ENCODE results near the gene COX4I2.

The COX4I2 gene

GRCh38 chr20:31603822-31604566, 33.7 kb upstream of the COX4I2 start:
- peaks cover 0 to 17% of the 10 kb centered on the region in 2 experiments; a peak in 1 of 3 replicates for H3K36me3 ChIP-seq (ENCODE audit: control insufficient read depth in 2 of 2, insufficient read depth in 1 of 2, low read length in 2 of 2)
- CTCF ChIA-PET, result interaction anchor here (0.6 to 26.4 kb wide), 11 partner anchors 9 to 227 kb away, joined by 3 to 1204 read pairs (median 3); no protein-coding TSS in a partner anchor
- peak overlapping the region; percentile 45 for H3K4me3 ChIP-seq (ENCODE audit: low read depth, low read length)
- peak overlapping the region; percentile 80 for H3K27ac ChIP-seq (ENCODE audit: extremely low read depth, low read depth, low read length)
- H3K4me1 ChIP-seq (ENCODE audit: control insufficient read depth, insufficient read depth, low read length), result peaks cover 15% of the 10 kb centered on the region
- POLR2A ChIA-PET, result interaction anchor here (0.9 to 8.7 kb wide), 15 partner anchors 9 to 135 kb away, joined by 3 to 255 read pairs (median 10); partner anchors contain the start of genes BCL2L1 and TPX2
- H3K9me3 ChIP-seq (ENCODE audit: control insufficient read depth, insufficient read depth, low read depth, low read length), result no peaks in the 10 kb centered on the region
- TF ChIP-seq YY2 (tag by site-specific recombination; IDR thresholded peaks at IDR 0.05), result no peak
- TF ChIP-seq ZBTB10 (tag by site-specific recombination; IDR thresholded peaks at IDR 0.05), result no peak
- TF ChIP-seq SP2 (tag by site-specific recombination; IDR thresholded peaks at IDR 0.05), result peak; percentile 48
- TF ChIP-seq GLI4 (tag by site-specific recombination; IDR thresholded peaks at IDR 0.05), result no peak
- TF ChIP-seq ZNF560 (tag by site-specific recombination; IDR thresholded peaks at IDR 0.05; ENCODE audit: borderline replicate concordance), result no peak
- no peak for TF ChIP-seq ZNF837 (tag by site-specific recombination; IDR thresholded peaks at IDR 0.05)
- no peak for TF ChIP-seq ZNF792 (tag by site-specific recombination; IDR thresholded peaks at IDR 0.05)
- no peak; the same call in 1 of the 2 replicates for TF ChIP-seq ZBTB17 (tag by site-specific recombination; IDR thresholded peaks at IDR 0.05)
- TF ChIP-seq REPIN1 (tag by site-specific recombination; IDR thresholded peaks at IDR 0.05; ENCODE audit: low read depth), result no peak
- TF ChIP-seq ZSCAN30 (tag by site-specific recombination; IDR thresholded peaks at IDR 0.05), result no peak
- TF ChIP-seq, protein P1, sequence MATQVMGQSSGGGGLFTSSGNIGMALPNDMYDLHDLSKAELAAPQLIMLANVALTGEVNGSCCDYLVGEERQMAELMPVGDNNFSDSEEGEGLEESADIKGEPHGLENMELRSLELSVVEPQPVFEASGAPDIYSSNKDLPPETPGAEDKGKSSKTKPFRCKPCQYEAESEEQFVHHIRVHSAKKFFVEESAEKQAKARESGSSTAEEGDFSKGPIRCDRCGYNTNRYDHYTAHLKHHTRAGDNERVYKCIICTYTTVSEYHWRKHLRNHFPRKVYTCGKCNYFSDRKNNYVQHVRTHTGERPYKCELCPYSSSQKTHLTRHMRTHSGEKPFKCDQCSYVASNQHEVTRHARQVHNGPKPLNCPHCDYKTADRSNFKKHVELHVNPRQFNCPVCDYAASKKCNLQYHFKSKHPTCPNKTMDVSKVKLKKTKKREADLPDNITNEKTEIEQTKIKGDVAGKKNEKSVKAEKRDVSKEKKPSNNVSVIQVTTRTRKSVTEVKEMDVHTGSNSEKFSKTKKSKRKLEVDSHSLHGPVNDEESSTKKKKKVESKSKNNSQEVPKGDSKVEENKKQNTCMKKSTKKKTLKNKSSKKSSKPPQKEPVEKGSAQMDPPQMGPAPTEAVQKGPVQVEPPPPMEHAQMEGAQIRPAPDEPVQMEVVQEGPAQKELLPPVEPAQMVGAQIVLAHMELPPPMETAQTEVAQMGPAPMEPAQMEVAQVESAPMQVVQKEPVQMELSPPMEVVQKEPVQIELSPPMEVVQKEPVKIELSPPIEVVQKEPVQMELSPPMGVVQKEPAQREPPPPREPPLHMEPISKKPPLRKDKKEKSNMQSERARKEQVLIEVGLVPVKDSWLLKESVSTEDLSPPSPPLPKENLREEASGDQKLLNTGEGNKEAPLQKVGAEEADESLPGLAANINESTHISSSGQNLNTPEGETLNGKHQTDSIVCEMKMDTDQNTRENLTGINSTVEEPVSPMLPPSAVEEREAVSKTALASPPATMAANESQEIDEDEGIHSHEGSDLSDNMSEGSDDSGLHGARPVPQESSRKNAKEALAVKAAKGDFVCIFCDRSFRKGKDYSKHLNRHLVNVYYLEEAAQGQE (tag by site-specific recombination; IDR thresholded peaks at IDR 0.05), result no peak
- TF ChIP-seq, protein P2, sequence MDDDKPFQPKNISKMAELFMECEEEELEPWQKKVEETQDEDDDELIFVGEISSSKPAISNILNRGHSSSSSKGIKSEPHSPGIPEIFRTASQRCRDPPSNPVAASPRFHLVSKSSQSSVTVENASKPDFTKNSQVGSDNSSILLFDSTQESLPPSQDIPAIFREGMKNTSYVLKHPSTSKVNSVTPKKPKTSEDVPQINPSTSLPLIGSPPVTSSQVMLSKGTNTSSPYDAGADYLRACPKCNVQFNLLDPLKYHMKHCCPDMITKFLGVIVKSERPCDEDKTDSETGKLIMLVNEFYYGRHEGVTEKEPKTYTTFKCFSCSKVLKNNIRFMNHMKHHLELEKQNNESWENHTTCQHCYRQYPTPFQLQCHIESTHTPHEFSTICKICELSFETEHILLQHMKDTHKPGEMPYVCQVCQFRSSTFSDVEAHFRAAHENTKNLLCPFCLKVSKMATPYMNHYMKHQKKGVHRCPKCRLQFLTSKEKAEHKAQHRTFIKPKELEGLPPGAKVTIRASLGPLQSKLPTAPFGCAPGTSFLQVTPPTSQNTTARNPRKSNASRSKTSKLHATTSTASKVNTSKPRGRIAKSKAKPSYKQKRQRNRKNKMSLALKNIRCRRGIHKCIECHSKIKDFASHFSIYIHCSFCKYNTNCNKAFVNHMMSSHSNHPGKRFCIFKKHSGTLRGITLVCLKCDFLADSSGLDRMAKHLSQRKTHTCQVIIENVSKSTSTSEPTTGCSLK (tag by site-specific recombination; IDR thresholded peaks at IDR 0.05), result no peak
- peak; percentile 57; the same call in 1 of the 2 replicates for TF ChIP-seq KLF8 (tag by site-specific recombination; IDR thresholded peaks at IDR 0.05)
- no peak for TF ChIP-seq PRDM1 (tag by site-specific recombination; IDR thresholded peaks at IDR 0.05)
- no peak for TF ChIP-seq ZXDB (tag by site-specific recombination; IDR thresholded peaks at IDR 0.05)
- TF ChIP-seq ATF2 (tag by site-specific recombination; IDR thresholded peaks at IDR 0.05; ENCODE audit: low read depth), result peak; percentile 99
- TF ChIP-seq, protein P3, sequence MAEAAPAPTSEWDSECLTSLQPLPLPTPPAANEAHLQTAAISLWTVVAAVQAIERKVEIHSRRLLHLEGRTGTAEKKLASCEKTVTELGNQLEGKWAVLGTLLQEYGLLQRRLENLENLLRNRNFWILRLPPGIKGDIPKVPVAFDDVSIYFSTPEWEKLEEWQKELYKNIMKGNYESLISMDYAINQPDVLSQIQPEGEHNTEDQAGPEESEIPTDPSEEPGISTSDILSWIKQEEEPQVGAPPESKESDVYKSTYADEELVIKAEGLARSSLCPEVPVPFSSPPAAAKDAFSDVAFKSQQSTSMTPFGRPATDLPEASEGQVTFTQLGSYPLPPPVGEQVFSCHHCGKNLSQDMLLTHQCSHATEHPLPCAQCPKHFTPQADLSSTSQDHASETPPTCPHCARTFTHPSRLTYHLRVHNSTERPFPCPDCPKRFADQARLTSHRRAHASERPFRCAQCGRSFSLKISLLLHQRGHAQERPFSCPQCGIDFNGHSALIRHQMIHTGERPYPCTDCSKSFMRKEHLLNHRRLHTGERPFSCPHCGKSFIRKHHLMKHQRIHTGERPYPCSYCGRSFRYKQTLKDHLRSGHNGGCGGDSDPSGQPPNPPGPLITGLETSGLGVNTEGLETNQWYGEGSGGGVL (tag by site-specific recombination; IDR thresholded peaks at IDR 0.05), result peak; percentile 90
- peak; percentile 42 for TF ChIP-seq KLF1 (tag by site-specific recombination; IDR thresholded peaks at IDR 0.05)
- no peak for TF ChIP-seq ZNF423 (tag by site-specific recombination; IDR thresholded peaks at IDR 0.05)
- TF ChIP-seq, protein P4, sequence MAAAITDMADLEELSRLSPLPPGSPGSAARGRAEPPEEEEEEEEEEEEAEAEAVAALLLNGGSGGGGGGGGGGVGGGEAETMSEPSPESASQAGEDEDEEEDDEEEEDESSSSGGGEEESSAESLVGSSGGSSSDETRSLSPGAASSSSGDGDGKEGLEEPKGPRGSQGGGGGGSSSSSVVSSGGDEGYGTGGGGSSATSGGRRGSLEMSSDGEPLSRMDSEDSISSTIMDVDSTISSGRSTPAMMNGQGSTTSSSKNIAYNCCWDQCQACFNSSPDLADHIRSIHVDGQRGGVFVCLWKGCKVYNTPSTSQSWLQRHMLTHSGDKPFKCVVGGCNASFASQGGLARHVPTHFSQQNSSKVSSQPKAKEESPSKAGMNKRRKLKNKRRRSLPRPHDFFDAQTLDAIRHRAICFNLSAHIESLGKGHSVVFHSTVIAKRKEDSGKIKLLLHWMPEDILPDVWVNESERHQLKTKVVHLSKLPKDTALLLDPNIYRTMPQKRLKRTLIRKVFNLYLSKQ (tag by site-specific recombination; IDR thresholded peaks at IDR 0.05; ENCODE audit: borderline replicate concordance), result no peak
- TF ChIP-seq, protein P5, sequence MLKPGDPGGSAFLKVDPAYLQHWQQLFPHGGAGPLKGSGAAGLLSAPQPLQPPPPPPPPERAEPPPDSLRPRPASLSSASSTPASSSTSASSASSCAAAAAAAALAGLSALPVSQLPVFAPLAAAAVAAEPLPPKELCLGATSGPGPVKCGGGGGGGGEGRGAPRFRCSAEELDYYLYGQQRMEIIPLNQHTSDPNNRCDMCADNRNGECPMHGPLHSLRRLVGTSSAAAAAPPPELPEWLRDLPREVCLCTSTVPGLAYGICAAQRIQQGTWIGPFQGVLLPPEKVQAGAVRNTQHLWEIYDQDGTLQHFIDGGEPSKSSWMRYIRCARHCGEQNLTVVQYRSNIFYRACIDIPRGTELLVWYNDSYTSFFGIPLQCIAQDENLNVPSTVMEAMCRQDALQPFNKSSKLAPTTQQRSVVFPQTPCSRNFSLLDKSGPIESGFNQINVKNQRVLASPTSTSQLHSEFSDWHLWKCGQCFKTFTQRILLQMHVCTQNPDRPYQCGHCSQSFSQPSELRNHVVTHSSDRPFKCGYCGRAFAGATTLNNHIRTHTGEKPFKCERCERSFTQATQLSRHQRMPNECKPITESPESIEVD (tag by site-specific recombination; IDR thresholded peaks at IDR 0.05), result no peak
